ENCODE measurements around the gene ATP8B3.

Gene ATP8B3, protein sequence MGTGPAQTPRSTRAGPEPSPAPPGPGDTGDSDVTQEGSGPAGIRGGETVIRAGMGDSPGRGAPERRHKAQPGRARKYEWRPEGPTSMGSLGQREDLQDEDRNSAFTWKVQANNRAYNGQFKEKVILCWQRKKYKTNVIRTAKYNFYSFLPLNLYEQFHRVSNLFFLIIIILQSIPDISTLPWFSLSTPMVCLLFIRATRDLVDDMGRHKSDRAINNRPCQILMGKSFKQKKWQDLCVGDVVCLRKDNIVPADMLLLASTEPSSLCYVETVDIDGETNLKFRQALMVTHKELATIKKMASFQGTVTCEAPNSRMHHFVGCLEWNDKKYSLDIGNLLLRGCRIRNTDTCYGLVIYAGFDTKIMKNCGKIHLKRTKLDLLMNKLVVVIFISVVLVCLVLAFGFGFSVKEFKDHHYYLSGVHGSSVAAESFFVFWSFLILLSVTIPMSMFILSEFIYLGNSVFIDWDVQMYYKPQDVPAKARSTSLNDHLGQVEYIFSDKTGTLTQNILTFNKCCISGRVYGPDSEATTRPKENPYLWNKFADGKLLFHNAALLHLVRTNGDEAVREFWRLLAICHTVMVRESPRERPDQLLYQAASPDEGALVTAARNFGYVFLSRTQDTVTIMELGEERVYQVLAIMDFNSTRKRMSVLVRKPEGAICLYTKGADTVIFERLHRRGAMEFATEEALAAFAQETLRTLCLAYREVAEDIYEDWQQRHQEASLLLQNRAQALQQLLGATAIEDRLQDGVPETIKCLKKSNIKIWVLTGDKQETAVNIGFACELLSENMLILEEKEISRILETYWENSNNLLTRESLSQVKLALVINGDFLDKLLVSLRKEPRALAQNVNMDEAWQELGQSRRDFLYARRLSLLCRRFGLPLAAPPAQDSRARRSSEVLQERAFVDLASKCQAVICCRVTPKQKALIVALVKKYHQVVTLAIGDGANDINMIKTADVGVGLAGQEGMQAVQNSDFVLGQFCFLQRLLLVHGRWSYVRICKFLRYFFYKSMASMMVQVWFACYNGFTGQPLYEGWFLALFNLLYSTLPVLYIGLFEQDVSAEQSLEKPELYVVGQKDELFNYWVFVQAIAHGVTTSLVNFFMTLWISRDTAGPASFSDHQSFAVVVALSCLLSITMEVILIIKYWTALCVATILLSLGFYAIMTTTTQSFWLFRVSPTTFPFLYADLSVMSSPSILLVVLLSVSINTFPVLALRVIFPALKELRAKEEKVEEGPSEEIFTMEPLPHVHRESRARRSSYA (N-terminal part only)

DNA sequence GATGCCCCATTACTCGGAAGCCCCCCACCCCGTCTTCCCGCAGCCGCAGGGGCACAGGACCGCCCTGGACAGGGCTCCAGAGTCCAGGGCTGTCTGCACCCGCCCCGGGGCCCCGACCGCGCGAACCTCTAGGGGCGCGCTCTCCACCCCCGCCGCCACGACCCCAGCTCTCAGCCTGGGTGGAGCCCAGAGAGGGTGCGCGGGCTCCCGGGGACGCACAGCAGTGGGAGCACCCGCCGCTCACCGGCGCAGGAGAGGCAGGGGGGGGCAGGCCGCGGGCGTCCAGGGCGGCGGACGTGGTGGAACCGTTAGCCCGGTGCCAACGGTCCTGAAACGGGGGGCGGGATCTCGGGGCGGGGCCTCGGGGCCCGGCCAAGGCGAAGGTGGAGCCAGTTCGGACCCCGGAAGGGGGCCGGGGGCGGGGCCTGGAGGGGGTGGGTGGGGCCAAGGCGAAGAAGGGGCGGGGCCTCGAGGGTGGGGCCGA, at the start of gene ATP8B3:
ATP8B3 (minus strand) TSS at position 335 of the 484 bp plus-strand sequence. CDS start 540 bp downstream, outside the sequence.
- no peak within 1 kb of the TSS for H3K4me3 ChIP-seq (ENCODE audit: low read length)
- H3K9me3 ChIP-seq (ENCODE audit: control insufficient read depth, low read length): no peaks in the 10 kb centered on the region
- H3K27me3 ChIP-seq (ENCODE audit: control insufficient read depth, insufficient read depth, low read length): no peaks in the 10 kb centered on the region
- peaks cover 20% of the 10 kb centered on the region for H3K4me1 ChIP-seq (ENCODE audit: control insufficient read depth, insufficient read depth, low read length)
- H3K36me3 ChIP-seq (ENCODE audit: control insufficient read depth, insufficient read depth, low read length): peaks cover 3% of the 10 kb centered on the region
- peak within 1 kb of the TSS; percentile 45 for H3K9ac ChIP-seq (ENCODE audit: low read length)

DNA sequence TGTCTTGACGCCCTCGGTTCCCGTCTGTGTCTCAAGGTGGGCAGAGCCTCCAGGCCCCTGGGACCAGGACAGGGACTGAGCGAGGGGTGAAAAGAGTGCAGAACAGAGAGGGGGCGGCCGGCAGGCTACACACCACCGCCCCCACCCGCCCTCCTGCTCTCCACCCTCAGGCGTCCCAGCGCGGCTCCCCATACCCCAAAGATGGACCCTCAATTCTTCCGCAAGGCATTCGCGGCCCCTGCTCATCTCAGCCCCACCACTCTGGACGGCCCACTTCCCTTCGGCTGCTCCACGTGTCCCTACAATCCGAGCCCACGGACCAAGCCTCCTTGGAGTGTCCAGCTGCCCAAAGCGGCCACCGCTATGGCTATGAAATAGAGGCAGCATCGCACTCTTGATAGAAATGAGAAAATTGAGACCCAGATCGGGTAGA, 49.5 kb upstream of the ATP8B3 start:
- H3K9ac ChIP-seq (ENCODE audit: low read length): peak overlapping the region; percentile 71
- H3K4me3 ChIP-seq (ENCODE audit: low read length): peak overlapping the region; percentile 31
- peaks cover 60% of the 10 kb centered on the region for H3K4me1 ChIP-seq (ENCODE audit: control insufficient read depth, insufficient read depth, low read length)

DNA sequence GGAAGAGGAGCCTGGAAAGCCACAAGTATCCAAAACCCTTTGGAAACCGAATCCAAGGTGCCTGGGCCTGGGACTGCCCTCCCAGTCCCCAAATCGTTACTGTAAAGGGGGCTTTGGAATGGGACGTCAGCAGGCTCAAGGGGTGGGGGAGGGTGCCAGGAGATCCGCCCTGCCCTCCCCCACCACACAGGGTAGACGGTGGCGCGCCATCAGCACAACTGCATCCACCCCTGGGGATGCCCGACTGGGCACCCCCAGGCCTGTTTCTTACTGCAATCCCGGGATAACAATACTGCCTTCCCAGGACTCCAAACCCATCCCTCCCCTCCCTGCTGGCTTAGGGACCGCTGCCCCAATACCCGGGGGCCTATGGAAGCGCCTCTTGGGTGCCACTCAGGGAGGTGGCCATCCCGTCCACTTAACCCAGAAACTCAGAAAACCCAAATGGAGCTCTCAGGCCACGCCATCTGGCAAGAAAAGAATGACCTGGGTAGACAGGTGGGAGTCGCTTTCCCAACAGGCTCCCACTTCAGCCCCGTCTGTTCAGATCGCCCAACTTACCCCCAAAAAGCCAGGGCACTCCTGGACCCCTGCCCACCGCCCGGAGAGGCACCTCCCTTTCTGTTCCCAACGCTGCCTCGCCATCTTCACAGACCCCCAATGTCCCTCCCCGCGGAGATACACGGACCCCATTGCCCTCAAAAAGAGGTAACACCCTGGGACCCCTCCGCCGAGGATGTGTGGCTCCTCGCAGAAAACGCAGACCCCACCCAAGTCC, 48.9 kb upstream of the ATP8B3 start:
- no peak overlapping the region for H3K4me3 ChIP-seq (ENCODE audit: low read length)
- H3K4me1 ChIP-seq (ENCODE audit: control insufficient read depth, insufficient read depth, low read length): peaks cover 66% of the 10 kb centered on the region
- H3K36me3 ChIP-seq (ENCODE audit: control insufficient read depth, insufficient read depth, low read length): no peaks in the 10 kb centered on the region
- peak overlapping the region; percentile 71 for H3K9ac ChIP-seq (ENCODE audit: low read length)
- H3K27me3 ChIP-seq (ENCODE audit: control insufficient read depth, insufficient read depth, low read length): no peaks in the 10 kb centered on the region
- no peaks in the 10 kb centered on the region for H3K9me3 ChIP-seq (ENCODE audit: control insufficient read depth, low read length)

More for the DNA sequence above, 49.5 kb upstream of the ATP8B3 start:
- Histone ChIP-seq H3K36me3 (ENCODE audit: control insufficient read depth, insufficient read depth, low read length) (no peaks in the 10 kb centered on the region), H3K9me3 (ENCODE audit: control insufficient read depth, low read length) (no peaks in the 10 kb centered on the region), H3K27me3 (ENCODE audit: control insufficient read depth, insufficient read depth, low read length) (no peaks in the 10 kb centered on the region)

DNA sequence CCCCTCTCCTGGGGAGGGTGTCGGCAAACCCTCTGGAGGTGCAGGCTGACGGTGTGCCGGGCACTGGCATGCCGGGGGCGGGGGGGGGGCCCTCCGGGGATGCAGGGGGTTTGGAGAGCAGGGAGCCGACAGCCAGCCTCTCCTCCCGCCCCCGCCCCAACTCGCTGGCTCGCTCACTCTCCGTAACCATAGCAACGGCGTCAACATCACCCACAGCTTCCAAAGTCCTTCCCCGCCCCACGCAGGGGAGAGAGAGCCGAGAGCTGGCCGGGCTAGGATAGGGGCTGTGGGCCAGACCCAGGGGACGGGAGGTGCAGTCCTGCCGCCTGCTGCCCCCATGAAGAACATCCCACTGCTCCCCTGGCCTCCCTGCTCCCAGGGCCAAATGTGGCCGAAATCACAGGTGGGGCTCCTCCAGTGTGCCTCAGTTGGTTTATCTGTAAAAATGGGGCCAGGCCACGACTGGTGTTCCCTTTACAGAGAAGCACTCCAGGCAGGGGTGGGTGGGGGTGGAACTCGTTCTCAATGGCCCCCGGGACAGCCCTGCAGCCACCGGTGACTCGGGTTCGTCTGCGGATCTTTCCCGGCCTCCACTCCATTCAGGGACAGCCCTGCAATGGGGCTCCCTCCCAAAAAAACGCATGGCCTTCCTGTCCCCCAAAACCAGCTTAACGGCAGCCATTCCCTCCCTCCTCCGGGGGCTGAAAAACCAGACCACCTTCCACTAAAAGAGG, 48.1 kb upstream of the ATP8B3 start:
- H3K4me1 ChIP-seq (ENCODE audit: control insufficient read depth, insufficient read depth, low read length): peaks cover 73% of the 10 kb centered on the region
- no peak overlapping the region for H3K4me3 ChIP-seq (ENCODE audit: low read length)
- peaks cover 2% of the 10 kb centered on the region for H3K27me3 ChIP-seq (ENCODE audit: control insufficient read depth, insufficient read depth, low read length)
- peak overlapping the region; percentile 71 for H3K9ac ChIP-seq (ENCODE audit: low read length)
- no peaks in the 10 kb centered on the region for H3K9me3 ChIP-seq (ENCODE audit: control insufficient read depth, low read length)
- no peaks in the 10 kb centered on the region for H3K36me3 ChIP-seq (ENCODE audit: control insufficient read depth, insufficient read depth, low read length)

DNA sequence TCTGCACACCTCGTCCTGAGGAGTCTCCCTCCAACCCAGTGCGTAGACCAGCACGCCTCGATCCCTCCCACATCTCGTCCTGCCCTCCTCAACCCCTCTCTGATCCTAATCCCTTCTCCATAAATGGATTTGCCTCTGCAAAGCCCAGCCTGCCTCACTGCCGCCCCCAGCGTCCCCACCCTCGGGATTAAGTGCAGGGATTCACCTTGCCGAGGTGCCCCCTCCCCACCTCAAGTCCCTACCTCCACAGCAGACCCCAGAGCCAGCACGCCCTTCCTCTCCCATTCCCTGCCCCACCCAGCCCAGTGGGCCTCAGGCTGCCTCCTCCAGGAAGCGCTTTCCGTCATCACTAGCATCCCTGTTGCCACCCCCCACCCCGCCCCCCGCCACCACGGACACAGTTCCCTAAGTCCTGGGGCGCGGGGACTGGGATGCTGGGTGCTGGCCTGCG, 47.3 kb upstream of the ATP8B3 start:
- Histone ChIP-seq H3K9me3 (ENCODE audit: control insufficient read depth, low read length) (no peaks in the 10 kb centered on the region), H3K4me1 (ENCODE audit: control insufficient read depth, insufficient read depth, low read length) (peaks cover 76% of the 10 kb centered on the region), H3K4me3 (ENCODE audit: low read length) (no peak overlapping the region), H3K9ac (ENCODE audit: low read length) (no peak overlapping the region), H3K36me3 (ENCODE audit: control insufficient read depth, insufficient read depth, low read length) (no peaks in the 10 kb centered on the region), H3K27me3 (ENCODE audit: control insufficient read depth, insufficient read depth, low read length) (peaks cover 2% of the 10 kb centered on the region)

DNA sequence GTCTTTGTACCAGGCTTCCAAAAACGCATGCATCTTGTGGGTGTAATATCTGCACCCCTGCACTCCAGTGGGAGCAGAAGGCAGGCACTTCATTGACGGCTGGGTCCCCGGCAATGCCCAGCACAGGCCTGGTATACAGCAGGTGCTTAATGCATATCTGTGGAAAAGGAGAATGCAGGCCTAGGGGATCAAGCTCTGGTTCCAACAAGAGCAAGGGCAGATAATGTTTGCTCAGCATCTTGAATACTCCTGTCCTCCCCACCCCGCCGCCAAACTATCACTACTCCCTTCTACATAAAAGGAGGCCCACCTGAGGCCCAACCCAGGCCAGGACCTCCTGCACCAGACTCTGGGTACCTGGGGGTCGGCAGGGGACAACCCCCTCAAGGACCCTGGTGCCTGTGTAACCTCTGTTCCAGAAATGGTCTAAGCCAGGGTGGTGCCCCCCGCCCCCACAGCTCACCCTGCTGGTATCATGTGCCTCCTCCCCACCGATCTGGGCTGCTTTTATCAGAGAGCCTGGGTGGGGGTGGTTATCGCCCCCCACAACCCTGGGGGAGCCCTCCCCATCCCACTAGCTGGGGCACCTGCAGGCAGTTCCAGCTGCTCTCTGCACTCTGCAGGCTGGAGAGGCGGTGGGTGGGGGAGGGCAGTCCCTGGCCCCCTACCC, 46.5 kb upstream of the ATP8B3 start:
- H3K4me3 ChIP-seq (ENCODE audit: low read length): no peak overlapping the region
- H3K27me3 ChIP-seq (ENCODE audit: control insufficient read depth, insufficient read depth, low read length): peaks cover 2% of the 10 kb centered on the region
- H3K36me3 ChIP-seq (ENCODE audit: control insufficient read depth, insufficient read depth, low read length): no peaks in the 10 kb centered on the region
- no peaks in the 10 kb centered on the region for H3K9me3 ChIP-seq (ENCODE audit: control insufficient read depth, low read length)
- H3K4me1 ChIP-seq (ENCODE audit: control insufficient read depth, insufficient read depth, low read length): peaks cover 84% of the 10 kb centered on the region
- H3K9ac ChIP-seq (ENCODE audit: low read length): peak overlapping the region; percentile 73

DNA sequence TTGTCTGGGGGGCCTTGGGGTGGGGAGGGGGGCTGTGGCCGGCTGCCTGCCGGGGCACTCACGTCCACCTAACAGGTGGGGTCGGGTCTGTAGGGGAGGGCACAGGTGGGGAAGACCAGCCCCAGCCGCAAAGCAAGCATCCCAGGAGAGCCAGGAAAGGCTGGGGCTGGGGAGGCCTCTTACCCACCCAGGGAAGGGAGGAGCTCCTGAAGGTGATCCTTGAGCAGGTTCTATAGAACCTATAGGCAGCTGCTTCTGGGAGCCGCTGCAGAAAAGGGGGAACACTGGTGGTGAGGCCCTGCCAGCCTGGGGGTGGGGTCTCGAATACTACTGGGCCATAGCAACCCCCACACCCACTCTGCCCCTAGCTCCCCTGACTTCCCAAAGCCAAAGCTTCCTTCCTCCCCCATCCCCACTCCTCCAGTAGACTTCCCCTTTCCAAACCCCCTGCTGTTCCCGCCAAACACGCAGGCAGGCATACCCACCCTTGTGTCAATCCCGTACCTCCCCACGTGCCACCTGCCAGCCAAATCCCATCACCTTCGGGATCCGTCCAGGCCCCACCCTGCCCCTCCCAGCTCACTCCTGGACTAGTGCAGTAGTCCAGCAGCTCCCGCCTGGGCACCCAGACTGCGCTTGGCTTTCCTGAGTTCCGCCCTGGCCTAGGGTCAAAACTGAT, 45.7 kb upstream of the ATP8B3 start:
- H3K4me3 ChIP-seq (ENCODE audit: low read length): no peak overlapping the region
- no peaks in the 10 kb centered on the region for H3K36me3 ChIP-seq (ENCODE audit: control insufficient read depth, insufficient read depth, low read length)
- no peaks in the 10 kb centered on the region for H3K9me3 ChIP-seq (ENCODE audit: control insufficient read depth, low read length)
- peaks cover 2% of the 10 kb centered on the region for H3K27me3 ChIP-seq (ENCODE audit: control insufficient read depth, insufficient read depth, low read length)
- peak overlapping the region; percentile 73 for H3K9ac ChIP-seq (ENCODE audit: low read length)
- peaks cover 91% of the 10 kb centered on the region for H3K4me1 ChIP-seq (ENCODE audit: control insufficient read depth, insufficient read depth, low read length)

DNA sequence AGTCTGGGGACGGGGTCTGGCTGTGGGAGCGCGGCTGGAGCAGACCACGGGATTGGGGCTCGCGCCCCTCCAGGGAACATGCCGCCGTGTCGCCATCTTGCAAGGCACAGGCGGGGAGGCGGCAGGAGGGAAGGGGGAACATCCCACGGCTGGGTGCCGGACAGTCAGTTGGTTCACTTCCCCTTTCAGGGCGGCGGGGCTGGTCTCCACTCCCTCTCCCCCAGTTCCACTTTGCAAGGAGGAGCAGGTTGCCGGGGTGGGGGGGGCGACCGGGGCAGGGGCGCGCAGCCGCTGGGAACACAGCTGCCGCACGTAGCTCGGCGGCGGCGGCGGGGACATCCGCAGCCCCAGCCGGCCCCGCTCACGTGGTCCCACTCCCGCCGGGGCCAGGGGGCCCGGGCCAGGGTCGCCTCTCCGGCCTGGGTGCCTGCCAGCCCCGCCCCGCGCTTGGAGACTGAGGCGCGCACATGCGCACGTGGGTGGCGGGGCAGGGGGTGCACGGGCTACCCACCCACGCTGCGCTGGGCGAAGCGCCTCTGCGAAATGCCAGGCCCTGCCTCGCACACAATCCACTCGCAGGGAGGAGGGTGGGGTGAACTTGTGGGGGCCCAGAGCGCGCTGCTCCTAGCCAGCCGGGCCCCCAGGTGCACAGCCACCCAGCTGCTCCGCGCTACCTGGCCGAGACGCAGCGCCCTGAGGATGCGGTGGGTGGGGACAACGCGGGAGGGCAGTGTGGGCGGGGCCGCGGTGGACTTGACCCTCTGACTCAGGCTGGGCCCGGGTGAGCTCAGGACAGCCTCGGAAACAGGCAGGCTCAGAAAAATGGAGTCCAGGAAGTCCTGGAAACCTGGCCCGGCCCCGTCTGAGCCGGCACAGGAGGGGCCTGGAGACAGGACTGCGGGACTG, 44.9 kb upstream of the ATP8B3 start:
- H3K9me3 ChIP-seq (ENCODE audit: control insufficient read depth, low read length): no peaks in the 10 kb centered on the region
- peaks cover 96% of the 10 kb centered on the region for H3K4me1 ChIP-seq (ENCODE audit: control insufficient read depth, insufficient read depth, low read length)
- H3K4me3 ChIP-seq (ENCODE audit: low read length): peak overlapping the region; percentile 28
- peaks cover 2% of the 10 kb centered on the region for H3K27me3 ChIP-seq (ENCODE audit: control insufficient read depth, insufficient read depth, low read length)
- no peaks in the 10 kb centered on the region for H3K36me3 ChIP-seq (ENCODE audit: control insufficient read depth, insufficient read depth, low read length)
- H3K9ac ChIP-seq (ENCODE audit: low read length): peak overlapping the region; percentile 75

DNA sequence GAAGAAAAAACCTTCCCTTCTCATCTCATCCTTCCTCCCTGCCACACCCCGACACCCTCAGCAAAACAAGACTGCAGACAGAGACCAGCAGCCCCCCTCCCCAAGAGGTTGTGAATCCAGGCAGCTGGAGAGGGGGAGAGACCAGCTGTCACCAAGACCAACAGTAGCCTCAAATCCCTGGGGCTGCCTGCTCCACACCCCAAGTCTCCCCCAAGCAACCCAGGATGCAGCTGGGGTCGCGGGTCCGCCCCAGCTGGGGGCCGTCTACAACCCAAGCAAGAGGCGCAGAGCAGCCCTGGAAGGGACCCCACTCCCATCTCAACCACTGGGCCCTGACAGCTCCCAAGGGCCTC, 44.2 kb upstream of the ATP8B3 start:
- peaks cover 2% of the 10 kb centered on the region for H3K27me3 ChIP-seq (ENCODE audit: control insufficient read depth, insufficient read depth, low read length)

More for the DNA sequence above, 44.2 kb upstream of the ATP8B3 start:
- H3K9ac ChIP-seq (ENCODE audit: low read length): peak overlapping the region; percentile 75
- H3K4me3 ChIP-seq (ENCODE audit: low read length): peak overlapping the region; percentile 28
- H3K4me1 ChIP-seq (ENCODE audit: control insufficient read depth, insufficient read depth, low read length): peaks cover 91% of the 10 kb centered on the region
- H3K36me3 ChIP-seq (ENCODE audit: control insufficient read depth, insufficient read depth, low read length): no peaks in the 10 kb centered on the region
- no peaks in the 10 kb centered on the region for H3K9me3 ChIP-seq (ENCODE audit: control insufficient read depth, low read length)
